Esophagus mucosa (tissue), 1 donor: ENCODE measurements around the gene PUM2. TPM values are rescaled to one million over a fixed set of nuclear protein-coding genes. Genes with fewer than 3 reads are reported as not detected.

Experiments
- ATAC-seq: fragments of 200-7000 bp; cut with Tn5 transposase; one replicate; pipeline ENCODE4 v1.9.1; 2020
- total RNA-seq: library from RNA; stranded (reverse); gene quantifications from one replicate; pipeline ENCODE4 v1.2.4, GENCODE V29; 2023
- donor health status: DM: yes; HTN: yes; CAD: no.

The PUM2 gene
- total RNA-seq, 1 donor from 2014 or later, result 53.6 TPM

- ATAC-seq, result no peak
Observed at GRCh38 chr2:20229322-20230113, 121.1 kb downstream of the PUM2 start.

DNA sequence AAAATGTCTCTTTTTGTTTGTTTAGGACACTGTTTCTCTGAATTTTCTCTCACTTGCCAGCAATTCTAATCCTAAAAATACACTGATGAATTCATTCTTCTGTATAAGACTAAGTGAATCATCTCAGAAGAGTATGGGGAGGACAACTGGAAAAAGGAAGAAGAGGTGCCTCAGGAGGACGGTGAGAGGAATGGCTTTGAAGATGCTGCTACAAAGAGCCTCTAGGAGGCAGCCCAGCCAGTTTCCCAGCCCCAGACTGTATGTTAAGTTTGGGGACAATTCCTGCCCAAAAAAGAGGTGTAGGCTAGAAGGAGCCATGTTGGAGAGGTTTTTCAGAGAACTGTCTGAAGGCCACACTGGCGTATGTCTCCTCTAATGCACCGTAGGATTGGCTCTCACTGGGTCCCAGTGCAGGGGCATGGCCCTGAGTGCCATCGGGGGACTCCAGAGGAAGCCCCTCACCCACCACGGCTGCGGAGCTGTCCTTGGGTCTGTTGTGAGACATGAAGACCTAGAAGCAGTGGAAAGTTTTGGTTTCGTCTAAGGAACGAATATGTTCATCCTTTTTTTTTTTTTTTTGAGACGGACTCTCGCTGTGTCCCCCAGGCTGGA lies 122.6 kb downstream of the PUM2 start:
- ATAC-seq, result no peak

GRCh38 chr2:20226152-20226545 lies 124.5 kb downstream of the PUM2 start:
- no peak for ATAC-seq

- ATAC-seq, result peak; percentile 73
Observed at GRCh38 chr2:20225294-20226151, 125.1 kb downstream of the PUM2 start.

DNA sequence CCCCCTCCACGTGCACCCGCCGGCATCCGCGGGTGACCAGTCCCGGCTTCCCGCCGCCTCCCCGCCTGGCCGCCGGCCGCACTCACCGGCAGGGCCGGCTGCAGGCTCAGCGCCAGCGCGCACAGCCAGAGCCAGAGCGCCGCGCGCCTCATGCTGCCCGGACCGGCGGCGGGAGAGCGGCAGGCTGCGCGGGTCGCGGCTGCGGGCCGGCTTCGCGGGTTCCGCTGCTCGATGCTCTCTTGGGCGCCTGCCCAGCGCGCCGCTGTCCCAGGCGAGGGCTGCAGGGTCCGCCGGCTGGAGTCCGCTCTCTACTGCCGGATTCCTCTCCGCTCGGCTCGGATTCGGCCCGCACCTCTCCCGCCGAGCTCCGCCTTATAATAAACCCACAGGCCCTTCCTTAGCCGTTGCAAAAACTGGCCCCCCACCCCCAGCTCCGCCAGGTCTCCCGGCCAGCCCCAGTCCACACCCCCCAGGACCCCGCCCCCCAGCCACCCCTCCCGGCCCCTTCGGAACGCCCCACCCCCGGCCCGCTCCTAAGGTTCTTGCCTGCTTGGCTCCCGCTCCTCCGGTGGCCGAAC lies 125.8 kb downstream of the PUM2 start, which contains the start of gene SDC1:
TSS of gene SDC1 (minus strand) at position 415 of the 578 bp plus-strand sequence. CDS start at position 152, 263 bp downstream.
- peak; percentile 61 for ATAC-seq

- peak; percentile 3 for ATAC-seq
Observed at GRCh38 chr2:20224164-20224715, 126.4 kb downstream of the PUM2 start.

GRCh38 chr2:20223407-20224163 lies 127.1 kb downstream of the PUM2 start:
- peak; percentile 4 for ATAC-seq

DNA sequence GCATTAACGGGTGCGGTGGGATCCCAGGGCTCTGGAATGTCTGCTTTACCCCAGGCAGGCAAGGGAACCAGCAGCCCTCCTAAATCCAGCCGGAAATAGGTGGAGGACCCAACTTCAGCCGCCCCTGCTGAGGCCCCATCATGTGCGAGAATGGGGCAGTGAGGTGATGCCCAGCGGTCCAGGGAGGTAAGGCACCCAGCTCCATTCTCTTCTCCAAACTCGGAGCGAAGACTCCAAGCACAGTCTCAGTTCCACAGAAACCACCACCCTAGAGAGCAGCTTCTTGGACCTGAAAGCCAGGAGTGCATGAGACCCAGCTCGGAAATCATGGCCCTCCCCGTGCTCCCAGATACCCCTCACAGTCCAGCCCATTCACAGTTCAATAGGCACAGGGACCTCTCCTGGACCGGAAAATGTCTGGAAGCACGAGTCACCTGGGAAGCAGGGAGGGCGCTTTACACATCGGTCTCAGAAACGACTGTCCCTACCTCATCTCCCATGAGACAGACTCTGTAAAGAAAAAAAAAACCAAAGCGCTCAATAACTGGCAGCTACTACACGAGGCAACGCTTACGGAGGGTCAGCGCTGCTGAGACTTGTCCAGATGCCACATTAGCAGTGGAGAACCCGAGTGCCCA lies 127.8 kb downstream of the PUM2 start:
- ATAC-seq, result no peak

GRCh38 chr2:20222014-20222768 lies 128.5 kb downstream of the PUM2 start:
- ATAC-seq, result no peak

DNA sequence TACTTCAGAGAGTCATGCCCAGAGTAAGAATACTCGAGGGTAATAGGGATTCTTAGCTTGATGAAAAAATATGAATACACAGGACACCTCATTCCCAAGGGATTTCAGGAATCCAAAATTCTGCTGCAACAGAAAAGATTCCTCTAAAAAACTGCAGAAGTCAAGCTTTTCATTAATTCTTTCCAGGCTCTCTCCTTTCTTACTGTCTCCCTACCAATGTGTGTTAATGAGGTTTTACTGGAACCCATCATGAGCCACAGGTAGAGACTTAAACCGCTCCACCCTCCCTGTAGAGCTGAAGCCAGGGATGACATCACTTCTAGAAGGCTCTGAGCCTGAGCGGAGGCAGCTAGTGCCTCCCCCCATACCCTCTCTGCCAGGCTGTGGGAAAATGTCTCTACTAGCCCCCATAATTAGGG lies 129.1 kb downstream of the PUM2 start:
- peak; percentile 18 for ATAC-seq

- ATAC-seq, result no peak
Observed at GRCh38 chr2:20220806-20221554, 129.7 kb downstream of the PUM2 start.

DNA sequence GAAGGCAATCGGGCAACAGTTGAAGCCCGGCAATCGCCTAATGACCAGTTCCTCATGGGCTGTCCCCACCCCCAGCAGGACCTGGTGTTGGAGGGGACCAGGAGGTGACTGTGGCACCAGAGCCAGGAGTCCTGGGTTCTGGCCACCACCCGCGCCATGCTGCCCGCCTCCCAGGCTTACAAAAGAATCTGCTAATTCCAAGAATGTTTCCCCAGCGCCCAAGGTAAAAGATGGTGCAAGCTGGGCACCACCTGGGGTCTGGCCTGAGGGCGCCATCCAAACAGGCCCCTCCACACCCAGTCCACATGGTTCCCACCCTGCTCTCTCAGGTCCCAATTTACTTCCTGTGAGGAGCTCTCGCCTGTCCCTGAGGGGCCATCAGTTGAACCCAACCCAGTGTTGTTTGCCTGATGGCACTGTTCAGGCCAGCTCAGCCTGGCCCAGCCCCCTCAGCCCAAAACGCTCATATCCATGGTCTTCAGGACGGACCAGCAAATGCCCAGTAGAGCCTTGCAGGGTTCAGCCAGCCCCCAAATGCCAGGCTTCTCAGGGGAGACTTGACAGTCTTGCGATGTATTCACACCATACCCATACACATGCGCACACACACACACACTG lies 130.8 kb downstream of the PUM2 start:
- no peak for ATAC-seq

GRCh38 chr2:20218331-20219320 lies 132.0 kb downstream of the PUM2 start:
- ATAC-seq, result no peak

DNA sequence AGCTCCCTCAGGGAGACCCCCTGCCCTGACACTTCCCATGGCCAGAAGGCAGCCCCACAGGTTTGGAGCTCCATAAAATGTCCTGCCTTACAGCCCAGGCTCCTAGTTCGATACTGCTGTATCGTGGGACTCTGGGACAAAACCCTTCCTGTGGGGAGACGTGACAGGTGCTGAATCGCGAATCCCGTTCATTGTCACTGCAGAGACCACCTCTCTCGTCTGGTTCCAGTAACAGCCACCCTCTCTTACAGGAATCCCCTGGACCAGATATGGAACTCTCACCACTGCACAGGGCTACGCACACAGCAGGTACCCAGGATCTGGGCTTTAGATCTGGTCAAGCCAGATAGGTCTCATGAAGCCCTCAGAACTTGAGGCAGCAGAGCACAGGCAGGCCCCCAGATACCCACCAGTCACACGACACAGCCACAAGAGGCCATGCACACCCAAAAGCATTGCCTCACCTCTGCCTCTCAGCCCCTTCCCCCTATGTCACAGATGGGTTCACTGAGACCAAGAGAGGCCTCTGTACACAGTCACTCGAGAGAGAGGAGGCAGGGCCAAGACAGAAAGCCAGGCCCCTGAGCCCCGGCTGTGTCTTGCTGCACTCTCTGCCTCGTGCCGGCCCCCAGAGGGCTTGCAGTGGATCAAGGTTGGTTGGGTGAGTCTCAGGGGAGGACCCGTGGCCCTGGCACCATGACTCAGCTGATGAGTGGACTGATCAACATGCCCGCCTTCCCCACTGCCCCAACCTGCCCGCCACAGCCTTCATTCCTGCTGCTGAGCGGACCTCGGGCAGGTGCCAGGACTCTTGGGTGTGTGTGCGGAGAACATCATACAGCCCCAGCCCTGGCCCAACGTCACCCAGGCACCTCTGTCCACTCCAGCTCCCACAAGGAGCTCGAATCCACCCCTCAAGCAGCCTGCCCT lies 133.3 kb downstream of the PUM2 start:
- ATAC-seq, result peak; percentile 66

DNA sequence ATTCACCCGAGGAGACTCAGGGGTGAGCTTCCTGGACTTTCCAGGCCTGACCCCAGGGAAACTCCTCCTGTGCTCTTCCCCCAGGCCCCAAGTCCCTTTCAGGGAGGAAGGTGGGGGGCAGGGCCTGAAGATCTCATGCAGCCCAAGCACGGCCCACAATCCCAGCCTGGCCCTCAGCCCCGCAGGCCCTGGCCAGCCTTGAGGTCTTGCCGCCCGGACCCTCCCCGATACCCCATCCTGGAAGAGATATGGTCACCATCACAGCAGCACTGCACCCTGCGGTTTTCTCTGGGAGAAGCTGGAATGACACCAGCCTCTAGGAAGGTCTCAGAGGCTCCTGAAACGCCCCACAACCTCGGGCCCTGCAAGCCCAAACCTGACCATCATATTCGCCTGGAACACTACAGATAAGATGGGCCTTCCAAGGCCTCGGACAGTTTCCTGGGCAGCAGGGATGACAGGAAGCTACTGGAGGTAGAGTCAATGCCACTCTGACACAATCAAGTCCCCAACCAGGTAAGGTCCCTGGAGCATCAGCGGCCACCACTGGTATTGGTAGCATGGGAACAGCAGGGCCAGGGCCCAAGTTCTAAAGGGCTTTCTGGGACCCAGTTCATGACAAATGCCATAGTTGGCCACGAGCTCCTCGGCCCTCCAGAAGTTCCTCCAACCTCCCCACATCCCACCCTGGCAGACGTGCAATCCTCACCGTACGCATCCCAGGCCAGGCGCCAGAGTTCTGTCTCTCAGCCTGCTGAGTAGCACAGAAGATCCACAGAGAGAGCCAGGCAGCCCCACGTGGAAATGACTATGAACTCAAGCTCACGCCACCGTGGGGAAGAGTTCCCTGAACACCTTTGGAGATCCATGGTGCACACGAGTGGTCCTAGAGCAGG lies 134.3 kb downstream of the PUM2 start:
- ATAC-seq, result no peak
